ENCODE results near the gene TSPAN2.
"Not testable (repeated sequence)": the region's sequence is repeated elsewhere in the genome, so short reads cannot be mapped to it uniquely, and the experiment has no call there.

Gene TSPAN2

DNA sequence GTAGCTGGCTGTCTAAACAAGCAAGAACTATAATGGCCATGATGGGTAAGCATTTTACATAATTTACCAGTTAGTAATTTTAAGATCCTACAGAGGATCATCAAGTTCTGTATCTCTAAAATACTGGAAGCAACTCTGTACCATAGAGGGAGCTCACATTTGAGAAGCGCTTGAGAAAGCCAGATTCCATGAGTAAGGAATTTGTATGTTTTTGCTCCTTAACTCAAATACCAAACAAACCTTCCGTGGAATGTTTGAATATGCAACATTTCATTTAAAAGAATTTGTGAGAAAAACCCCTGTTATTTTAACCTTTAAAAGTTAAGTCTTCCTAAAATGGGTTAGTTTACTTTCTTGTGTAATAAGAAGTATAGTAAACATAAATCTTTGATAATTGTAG is 57.7 kb downstream of the TSPAN2 start:
- no peak for DNase-seq

DNA sequence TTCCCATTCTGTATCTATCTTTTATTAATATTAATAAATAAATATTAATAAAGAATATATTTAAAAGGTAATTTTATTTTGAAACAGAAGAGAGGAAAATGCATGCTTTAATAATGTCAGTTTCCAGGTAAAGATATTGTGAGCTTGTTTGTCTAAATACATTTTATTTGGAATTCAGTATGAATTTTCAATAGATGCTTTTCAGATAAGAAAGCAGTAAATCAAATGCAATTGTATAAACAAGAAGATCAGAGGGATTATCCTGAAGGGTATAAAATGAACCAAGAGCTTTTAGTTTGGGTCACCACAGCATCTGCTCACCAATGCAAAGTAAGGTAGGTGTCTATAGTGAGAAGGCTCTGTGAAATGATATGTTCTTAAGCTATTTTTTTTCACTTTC is 59.8 kb downstream of the TSPAN2 start, which contains the start of gene TSHB:
Gene TSHB (plus strand): TSS at position 301 of the 400 bp plus-strand sequence. CDS start 3,537 bp downstream, outside the sequence.
- no peak for DNase-seq

DNA sequence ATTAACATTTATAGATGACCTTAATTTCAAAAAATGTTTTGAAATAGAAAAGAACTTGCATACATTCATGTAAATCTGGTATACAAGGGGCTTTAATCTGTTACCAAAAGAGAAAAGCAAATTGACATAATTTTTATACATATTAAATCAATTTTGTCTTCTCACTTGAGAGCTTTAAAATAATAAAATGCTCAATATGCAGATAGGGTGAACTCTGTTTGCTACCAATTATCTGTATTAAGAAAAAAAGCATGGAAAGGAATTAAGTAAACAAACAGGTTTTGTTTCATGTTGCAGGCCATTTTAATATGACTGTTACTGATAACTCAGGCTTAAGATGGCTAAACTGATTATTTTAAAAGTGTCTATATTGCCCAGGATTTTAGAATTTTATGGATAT is 65.7 kb downstream of the TSPAN2 start:
- DNase-seq, result no peak

DNA sequence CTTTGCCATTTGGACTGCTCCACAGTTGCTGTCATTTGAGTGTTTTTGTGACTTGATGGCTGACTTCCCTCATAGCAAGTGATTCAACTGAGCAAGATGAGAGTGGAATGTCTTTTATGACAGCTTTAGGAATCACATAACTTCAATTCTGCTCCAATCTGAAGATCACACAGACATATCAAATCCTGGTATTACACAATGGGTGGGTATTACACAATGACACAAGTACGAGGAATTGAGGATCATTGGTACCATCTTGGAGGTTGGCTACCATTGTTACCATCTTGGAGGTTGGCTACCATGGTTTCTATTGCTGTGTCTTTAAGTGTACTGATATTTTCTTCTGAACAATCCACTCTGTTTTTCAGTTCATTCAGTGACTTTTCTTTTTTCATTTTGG is 68.2 kb downstream of the TSPAN2 start:
- no peak for DNase-seq

DNA sequence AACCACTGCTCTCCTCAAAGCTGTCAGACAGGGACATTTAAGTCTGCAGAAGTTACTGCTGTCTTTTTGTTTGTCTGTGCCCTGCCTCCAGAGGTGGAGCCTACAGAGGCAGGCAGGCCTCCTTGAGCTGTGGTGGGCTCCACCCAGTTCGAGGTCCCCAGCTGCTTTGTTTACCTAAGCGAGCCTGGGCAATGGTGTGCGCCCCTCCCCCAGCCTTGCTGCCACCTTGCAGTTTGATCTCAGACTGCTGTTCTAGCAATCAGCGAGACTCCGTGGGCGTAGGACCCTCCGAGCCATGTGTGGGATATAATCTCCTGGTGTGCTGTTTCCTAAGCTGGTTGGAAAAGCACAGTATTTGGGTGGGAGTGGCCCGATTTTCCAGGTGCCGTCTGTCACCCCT is 69.8 kb downstream of the TSPAN2 start:
- DNase-seq, result not testable (repeated sequence)

DNA sequence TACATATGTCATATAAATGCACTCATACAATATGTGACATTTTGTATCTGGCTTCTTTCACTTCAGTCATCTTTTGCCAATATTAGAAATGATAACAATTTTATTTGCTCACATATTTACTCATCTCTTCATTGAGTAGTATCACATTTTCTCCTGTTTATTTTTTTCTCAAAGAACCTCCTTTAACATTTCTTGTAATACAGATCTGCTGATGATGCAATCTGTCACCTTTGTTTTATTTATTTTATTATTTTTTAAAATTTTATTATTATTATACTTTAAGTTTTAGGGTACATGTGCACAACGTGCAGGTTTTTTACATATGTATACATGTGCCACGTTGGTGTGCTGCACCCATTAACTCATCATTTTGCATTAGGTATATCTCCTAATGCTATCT is 75.5 kb downstream of the TSPAN2 start:
- no peak for DNase-seq

DNA sequence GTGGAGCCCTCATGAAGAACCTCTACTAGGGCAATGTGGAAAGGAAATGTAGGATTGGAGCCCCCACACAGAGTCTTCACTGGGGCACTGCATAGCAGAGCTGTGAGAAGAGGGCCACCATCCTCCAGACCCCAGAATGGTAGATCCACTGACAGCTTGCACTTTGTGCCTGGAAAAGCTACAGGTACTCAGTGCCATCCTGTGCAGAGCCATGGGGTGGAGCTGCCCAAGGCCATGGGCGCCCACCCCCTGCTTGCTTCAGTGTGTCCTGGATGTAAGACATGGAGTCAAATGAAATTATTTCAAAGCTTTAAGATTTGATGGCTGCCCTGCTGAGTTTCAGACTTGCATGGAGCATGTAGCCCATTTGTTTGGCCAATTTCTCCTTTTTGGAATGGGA is 76.9 kb downstream of the TSPAN2 start:
- DNase-seq, result no peak

DNA sequence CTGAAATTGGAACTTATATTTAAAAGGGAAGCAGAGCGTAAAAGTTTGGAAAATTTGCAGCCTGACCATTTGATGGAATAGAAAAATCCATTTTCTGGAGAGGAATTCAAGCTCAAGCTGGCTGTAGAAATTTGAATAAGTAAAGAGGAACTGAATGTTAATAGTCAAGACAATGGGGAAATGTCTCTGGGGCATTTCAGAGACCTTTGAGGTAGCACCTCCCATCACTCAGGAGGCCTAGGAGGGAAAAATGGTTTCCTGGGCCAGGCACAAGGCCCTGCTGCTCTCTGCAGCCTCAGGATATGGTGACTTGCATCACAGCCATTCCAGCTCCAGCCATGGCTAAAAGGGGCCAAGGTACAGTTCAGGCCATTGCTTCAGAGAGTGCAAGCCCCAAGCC is 77.3 kb downstream of the TSPAN2 start:
- no peak for DNase-seq

DNA sequence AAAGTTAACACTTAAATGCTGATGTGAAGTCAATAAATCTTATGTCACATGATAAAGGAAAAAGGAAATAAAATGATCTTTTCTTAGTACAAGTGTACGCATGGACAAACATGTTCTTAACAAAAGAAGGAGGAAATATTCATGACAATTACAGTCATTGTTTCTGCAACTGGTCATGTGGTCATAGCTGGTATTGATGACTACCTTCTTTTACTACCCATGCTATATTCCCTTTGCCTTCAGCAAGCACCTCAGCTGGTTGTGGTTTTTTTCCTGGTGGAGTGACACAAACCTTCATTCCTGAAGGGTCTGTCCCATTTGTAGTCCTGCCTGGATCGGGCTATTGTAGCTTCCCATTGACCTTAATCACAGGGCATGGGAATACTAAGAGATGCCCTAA is 83.1 kb downstream of the TSPAN2 start:
- DNase-seq, result no peak

All from NCI-H2081 (cell line).